HG03280 (cell line): Measurements from ENCODE around the gene DCPS.
"Not testable (repeated sequence)": the region's sequence is repeated elsewhere in the genome, so short reads cannot be mapped to it uniquely, and the experiment has no call there.

Experiments used
- ATAC-seq: cut with Tn5 transposase; IDR thresholded peaks from one replicate; pipeline ENCODE4 v1.9.1; 2021; ENCODE audit warnings: mild to moderate bottlenecking, moderate library complexity; ENCODE audit not compliant: unreplicated experiment

Gene DCPS

DNA sequence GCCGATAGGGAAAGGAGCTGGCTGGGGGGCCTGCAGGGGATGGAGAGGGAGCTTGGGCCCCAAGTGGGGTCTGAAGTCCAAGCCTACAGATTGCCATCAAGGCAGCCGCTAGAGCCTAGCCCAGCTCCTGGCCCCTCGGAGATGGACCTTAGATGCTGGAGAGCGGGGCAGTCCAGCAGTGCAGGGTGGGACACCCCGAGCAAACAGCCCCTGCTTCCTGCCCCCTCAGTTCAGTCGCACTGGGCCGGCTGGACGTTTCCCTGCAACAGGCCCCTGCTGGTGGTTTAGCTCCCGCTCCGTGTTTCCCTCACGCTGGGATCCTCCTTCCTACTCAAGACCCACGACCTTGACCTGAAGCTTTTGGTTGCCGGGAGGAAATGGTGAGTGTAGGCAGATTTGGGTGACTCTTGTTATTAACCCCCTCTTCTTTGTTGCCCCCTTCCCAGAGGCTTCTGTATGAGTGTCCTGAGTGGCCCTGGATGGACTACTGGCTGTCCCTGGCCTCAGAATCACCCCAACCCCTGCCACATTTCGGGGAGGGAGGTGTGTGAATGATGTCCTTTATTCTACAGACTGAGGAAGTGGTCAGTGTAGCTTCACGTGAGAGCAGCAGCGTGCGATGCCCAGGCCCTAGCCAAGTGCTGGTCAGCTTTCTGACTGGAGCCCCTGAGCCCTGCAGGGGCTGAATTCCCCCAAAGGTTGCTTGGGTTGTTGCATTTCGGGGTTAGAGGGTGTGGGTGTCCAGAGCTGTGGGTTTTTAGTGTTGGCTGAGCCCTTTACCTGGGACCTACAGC lies 54.3 kb downstream of the DCPS start:
- no peak for ATAC-seq

DNA sequence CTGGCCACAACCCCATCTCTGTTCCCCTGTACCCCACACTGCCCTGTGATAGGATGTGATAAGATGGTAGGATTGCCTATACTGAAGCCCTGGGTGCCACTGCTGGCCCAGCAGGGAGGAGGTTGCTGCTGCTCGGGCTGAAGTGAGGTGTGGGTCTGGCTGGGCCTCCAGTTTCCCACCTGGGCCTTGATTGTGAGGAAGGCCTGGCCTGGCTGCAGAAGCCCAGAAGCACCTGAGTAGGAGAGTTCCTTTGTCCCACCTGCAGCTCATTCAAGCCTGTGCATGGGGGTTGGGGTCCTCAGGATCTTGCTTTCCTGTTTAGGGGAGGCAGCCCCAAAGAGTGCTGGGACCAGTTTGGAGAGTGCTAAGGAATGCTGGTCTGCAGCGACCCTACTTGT lies 54.9 kb downstream of the DCPS start:
- ATAC-seq = no peak

DNA sequence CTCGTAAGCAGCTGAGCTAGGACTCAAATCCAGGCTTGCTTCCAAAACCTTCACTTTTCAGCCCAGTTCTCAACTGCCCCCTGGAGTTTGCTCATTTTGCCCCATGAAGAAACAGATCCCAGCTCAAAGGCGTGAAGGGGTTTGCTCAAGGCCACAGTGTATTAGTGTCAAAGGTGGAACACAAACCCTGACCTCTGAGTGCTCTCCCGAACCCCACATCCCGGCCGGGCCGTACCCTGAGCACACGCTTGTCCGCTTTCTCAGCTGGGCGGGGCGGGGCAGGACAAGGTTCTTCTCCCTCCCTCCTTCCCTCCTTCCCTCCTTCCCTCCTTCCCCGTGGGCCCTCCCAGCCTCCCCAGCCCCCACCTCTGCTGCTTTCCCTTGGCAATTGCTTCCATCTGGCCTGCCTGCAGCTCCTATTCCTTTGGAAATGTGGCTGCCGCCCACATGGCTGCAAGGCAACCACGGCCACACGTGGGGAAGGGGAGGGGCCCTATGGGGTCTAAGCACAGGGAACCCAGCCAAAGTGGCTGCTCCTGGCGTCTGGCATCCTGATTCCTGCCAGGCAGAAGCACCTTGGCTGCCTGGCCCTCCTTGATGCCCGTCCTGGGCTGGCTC lies 55.7 kb downstream of the DCPS start:
- ATAC-seq = no peak

DNA sequence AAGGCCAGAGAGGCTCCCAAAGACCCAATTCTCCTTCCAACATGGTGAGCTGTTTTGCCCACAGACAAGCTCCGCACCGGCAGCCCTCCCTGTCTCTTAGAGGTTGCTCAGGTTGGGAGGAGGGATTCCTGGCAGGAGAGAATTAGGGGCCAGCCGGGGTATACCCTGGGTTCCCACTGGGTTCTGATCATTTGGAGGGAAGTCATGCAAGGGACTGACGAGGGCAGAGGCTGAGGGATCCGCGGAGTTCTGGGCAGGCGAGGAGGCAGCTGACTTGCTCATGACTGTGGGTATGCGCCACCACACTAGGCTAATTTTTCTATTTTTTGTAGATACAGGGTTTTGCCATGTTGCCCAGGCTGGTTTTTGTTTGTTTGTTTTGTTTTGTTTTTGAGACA lies 56.2 kb downstream of the DCPS start:
- no peak for ATAC-seq

DNA sequence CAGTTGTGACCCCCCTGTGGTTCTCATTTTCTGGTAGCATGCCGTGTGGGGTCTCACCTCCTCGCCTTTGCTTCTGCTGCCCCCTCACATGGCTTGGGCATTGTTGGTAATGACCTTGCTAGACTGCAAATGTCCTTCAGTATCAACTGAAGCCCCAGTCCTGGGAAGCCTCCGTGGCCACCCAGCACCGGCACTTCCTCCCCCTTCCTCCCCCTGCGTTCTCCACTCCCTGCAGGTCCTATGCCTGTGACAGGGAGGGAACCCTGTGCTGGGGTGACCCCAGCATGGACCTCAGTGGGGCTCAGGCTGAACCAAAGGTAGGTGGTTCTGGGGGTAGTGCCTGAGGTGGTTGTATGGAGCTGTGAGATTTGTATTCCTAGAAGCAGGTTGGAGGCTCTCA lies 57.5 kb downstream of the DCPS start:
- ATAC-seq = no peak

DNA sequence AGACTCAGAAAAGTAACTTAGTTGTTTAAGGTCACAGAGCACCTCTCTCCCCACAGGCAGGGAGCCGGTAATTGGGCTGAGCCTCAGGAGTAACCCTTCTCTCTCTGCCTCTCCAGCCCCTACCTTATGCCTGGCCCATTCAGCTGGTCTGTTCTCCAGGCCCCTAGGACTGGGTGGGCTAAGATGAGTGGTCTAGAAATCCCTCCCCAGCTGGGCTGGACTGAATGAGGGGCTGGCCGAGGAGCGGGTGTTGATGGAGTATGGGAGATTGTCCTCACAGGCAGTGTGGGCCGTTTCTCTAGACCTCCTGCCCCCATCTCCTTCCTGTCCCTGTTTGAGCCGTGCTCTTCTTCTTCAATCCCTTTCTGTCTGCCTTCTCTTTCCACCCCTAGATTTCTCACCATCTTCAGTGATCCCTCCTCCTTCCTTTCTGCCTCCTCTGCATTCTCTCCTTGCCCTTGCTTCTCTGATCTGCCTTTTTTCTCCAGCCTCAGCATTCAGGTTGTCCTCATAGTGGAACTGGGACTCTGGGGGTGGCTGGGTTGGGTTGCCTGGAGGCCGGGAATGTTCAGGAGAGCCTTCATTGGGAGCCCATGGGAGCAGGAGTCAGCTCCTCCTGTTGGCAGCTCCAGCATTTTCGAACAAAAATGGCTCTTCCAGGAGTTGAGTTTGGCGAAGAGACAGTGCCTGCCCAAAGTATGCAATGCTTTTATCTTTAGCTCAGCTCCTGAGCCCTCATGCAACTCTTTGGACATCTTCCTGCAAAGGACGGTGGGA lies 59.2 kb downstream of the DCPS start:
- no peak for ATAC-seq

DNA sequence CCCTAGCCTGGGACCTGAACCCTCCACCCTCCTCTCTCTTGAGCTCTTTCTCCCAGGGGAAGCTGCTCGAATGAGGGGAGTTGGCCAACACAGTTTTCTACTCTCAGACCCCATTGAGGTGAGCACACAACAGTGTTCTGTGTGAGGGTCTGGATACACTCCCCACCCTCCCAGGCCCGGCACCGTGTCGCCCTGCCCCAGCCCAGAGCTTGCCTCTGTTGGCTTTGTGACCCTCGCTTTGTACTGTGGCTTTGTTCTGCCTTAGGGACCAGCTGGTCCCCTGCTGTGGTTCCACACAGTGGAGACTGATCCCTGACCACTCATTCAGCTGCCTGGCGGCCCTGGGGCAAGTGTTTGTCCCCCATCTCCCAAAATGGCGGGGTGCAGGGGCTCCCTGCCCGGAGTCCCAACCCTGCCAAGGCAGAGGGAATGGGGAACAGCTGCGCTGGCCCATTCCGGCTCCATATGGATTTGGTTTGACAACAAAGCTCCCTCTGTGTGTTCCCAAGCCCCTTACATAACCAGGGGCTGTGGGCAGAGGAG lies 59.9 kb downstream of the DCPS start:
- no peak for ATAC-seq

DNA sequence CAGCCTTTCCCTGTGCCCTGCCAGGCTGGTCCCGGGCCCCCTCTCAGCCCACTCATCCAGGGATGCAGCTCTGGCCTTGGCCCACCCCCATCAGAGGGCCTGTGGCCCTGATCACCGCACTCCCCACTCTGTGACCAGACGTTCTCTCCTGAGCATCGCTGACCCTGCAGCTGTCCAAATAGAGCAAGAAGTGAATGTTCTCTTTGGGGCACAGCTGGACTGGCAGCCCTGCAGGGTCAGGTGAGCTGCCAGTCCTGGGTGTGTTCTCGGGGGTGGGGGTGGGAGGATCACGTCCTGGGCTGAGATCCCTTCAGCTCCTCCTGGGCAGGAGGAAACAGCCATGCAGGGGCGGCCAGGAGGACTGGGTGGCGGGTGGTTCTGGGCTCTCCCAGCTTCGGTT lies 60.9 kb downstream of the DCPS start:
- not testable (repeated sequence) for ATAC-seq

DNA sequence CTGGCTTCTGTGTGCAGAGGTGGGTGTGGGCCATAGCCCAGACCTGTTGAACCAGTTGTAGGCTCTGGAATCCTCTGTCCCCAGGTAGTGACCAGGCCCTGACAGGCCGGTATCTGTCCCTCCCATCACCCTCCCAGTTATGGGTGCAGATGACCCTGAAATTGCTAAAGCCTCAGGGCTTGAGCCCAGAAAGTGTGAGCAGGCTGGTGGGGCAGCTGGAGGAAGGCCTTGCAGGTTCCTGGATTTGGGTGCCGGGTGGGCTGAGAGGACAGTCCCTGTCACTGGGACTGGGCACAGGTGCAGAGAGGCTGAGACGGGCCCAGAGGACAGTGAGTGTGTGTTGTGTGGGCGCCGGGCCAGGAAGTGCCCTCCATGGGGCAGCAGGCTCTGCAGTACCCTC lies 61.6 kb downstream of the DCPS start:
- ATAC-seq = not testable (repeated sequence)

DNA sequence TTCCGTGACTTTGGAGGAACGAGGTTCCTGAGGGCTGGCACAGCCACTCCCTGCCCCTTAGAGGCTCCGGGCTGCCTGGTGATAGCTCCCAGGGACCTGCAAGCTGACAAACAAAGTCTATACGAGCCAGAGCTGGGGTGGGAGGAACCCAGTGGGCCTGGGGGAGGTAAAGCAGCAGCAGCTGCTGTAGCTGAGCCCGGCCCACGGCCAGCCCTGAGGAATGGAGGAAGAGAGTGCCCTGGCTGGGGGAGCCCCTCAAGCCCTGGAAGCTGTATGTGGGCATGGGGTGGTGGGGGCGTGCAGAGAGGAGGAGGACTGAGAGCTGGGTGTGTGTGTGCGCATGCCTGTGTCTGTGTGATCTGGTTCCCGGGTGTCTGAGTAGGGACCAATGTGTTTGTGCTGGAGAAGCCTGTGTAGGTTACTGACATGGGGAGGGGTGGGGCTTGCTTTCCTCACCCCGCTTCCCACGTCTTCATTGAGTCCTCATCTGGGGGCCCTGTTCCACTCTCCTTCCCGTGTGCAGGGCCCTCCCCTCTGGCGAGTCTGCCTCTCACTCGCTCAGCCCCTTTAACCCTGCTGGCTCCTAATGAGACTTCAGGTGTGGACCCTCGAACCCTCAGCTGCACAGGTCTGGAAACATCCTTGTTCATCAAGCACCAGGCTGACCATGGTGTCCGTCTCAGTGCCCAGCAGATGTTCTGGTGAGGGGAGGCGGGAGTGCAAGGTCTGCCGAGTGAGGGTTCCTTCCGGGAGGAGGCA lies 62.4 kb downstream of the DCPS start:
- no peak for ATAC-seq

DNA sequence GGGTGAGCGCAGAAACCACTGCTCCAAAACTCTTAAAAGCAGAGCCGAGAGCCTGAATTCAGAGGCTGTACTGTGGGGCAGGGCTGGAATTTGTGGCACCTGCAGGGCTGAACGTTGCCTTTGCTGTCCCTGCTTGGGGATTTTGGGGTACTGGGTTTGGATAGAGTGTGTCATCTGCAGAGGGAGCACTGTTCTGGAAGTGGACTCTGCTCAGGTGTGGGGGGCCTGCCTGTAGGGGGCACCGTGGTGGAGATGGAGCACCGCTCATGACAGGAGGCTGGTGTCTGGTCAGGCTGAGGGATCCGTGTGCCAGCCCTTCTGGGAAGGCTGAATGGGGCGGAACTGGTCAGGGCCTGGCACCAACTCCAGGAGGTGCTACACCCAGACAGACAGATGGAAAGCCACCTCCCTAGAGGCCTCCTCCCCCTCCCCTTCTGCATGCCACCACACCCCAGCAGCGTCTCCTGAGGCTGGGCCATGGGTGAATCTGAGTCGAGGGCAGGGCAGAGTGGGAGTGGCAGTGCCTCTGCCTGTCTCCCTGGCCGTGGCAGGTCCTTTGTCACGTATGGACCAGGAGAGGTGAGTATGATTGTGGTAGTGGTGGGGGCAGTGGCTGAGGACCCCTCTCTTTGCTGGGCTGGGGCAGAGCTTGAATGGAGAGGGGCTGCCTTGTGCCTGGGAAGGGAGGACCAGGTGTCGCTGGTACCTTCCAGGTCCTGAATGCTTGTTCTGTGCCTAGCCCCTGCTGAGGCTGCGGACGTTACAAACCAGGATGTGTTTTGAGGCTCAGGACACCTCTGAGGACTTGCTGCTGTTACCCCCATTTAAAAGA lies 63.2 kb downstream of the DCPS start:
- not testable (repeated sequence) for ATAC-seq

DNA sequence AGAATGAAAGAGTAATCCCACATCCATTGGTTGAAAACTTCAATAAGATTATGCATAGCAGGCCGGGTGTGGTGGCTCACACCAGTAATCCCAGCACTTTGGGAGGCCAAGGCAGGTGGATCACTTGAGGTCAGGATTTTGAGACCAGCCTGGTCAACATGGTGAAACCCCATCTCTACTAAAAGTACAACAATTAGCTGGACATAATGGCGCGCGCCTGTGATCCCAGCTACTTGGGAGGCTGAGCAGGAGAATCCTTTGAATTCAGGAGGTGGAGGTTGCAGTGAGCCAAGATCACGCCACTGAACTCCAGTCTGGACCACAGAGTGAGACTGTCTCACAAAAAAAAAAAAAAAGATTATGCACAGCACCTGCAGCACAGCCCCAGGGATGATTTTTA lies 63.9 kb downstream of the DCPS start:
- ATAC-seq = not testable (repeated sequence)

DNA sequence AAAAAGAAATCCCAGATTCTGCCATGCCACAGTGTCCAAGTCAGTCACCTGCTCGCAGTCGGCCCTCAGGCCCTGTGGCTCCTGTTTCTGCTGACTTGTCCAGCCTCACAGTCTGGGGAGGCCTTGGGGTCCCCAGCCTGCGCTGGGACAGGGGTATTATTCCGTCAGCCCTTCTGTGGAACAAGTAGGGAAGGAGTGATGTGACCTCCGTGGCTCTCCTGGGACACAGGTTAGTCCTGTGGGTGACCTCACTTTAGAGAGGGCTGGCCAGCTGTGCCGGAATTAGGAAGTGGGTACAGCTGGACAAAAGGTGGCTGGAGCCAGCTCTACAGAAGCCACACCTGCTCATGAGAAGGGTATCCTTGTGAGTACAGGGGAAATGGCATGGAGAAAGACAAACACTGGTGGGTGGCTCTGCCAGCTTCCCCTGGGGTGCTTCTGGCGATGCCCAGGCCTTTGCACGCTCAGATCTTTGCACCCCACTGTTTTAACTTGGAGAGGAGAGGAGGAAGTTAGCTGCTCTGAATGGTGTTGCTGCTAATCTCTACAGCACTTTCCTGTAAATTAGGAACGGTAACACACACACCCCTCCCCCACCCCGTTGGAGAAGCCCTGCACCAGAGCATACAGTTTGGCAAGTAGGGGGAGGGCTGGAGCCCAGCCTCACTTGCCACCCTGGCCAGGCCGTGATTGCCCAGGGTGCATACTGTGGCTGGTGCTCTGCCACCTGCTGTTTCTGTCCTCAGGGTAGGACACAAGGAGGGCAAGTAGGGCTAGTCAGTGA lies 64.7 kb downstream of the DCPS start:
- not testable (repeated sequence) for ATAC-seq

DNA sequence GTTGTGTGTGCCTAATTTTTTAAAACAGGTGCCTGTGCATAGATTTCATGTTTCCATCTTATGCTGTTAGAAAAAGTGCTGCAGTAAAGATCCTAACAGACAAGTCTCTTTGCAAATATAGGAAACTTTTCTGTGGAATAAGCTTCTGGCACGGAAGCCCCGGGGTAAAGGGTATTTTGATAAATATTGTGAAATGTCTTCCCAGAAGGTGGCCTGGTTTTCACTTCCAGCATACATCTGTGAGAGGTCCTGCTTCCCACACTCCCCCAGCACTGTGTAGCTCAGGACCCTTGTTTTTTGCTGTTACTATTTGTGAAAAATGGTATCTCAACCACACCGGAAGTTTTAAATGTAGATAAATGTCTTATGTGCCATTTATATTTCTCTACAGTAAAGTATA lies 66.2 kb downstream of the DCPS start:
- ATAC-seq = no peak

DNA sequence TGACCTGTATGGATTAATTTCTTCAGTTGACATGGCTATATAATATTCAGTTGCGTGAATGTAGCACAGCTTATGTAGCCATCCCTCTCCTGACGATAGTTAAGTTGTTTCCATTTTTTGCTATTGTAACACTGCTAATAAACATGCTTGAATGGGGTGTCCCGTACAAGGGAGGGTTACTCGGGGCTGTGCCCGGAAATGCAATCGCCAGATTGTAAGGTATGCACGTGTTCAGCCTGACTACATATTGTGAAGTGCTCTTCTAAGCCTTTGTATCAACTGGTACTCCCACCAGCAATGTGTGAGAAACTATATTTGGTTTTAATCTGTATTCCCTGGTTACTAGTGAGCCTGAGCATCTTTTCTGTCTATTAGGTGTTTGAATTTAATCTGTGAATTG lies 67.7 kb downstream of the DCPS start:
- no peak for ATAC-seq

DNA sequence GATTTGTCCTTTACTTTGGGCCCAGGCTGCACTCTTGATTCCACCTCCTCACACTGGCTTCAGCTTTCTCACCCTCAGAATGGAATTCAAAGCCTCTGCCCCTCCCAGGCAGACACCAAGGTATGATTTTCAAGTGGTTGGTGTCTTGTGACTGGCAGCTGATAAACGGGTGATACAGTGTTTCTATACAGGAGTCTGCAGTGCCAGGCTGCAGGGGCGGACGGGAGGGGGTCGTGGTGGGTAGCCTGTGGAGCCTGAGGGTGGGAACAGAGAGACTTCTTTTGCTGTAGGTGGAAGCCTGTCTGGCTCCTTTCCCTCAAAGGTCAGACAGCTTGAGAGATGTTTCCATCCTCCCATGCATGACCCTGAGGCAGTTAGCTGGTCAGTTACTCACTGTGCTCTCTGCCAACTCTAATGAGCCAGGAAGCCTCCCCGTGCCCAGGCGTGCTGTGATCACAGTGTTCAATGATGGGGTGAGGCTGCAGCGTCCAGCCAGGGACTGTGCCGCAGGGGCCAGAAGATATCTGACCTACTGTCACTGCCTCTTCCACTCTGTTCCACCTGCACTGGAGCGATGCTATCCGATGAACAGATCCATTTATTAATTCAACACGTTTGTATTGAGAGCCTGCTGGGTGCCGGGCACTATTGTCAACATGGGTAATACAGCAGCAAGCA lies 69.7 kb downstream of the DCPS start:
- not testable (repeated sequence) for ATAC-seq

DNA sequence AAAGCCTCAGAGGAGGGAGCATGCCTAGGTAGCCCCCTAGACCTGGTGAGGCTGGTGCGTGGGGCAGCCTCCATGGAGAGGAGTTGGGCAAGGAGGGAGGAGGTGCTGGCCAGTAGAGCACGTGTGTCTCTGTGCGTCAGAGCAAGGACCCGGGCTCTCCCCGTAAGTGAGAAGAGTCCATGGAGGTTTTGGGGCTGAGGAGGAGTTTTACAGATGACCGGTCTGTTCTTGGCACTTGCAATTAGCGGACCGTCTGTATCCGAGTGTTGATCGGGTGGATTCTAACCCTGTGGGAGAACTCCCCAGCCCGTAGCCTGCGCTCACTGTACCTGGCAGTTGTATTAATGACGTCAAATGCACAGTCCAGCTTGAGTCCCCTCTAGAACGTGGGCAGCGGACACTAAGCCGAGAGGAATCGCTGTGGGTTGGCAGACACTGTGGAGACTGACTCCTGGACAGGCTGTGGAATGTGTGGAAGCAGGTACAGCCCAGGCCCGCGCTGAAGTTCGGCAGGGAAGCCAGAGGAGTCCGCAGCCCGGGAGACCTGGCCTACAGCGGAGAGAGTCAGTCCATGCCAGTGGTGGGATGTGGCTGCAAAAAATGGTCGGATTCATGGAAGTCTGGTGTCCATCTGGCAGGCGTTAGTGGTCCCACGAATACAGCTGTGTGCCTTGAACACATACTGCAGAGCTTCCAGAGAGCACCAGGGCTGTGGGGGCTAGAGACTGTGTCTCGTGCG lies 70.9 kb downstream of the DCPS start:
- ATAC-seq = not testable (repeated sequence)

DNA sequence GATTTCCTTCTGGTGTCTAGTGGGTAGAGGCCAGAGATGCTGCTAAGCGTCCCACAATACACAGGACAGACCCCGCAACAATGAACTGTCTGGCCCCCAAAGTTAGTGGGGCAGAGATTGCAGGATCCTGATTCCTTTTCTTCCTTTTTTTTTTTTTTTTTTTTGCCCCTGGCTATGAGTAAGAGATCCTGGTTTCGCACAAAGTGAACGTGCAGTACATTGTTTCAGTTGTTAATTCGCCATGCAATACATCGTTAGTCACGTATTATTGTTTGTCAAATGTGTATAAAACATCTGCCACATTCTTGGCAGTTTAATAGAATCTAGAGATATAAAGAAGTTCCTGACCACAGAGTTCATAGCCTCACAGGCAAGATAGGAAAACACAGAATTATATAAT lies 71.9 kb downstream of the DCPS start:
- no peak for ATAC-seq
